VCaP (cell line): ENCODE measurements around the gene CD2AP.
A peak's percentile ranks its signal among the peaks of the same experiment; 100 is the strongest.
"Not testable (repeated sequence)": the region's sequence is repeated elsewhere in the genome, so short reads cannot be mapped to it uniquely, and the experiment has no call there.

Experiments used
- H3K27ac ChIP-seq: fragments of 450-650 bp; 2 replicates; pipeline ENCODE4 v1.5.1; 2017
- TF ChIP-seq, protein P1 (sequence below): fragments of 450-650 bp; conservative IDR thresholded peaks from 2 replicates; pipeline ENCODE4 v1.5.1; 2017; ENCODE audit warnings: mild to moderate bottlenecking, moderate library complexity

The CD2AP gene

DNA sequence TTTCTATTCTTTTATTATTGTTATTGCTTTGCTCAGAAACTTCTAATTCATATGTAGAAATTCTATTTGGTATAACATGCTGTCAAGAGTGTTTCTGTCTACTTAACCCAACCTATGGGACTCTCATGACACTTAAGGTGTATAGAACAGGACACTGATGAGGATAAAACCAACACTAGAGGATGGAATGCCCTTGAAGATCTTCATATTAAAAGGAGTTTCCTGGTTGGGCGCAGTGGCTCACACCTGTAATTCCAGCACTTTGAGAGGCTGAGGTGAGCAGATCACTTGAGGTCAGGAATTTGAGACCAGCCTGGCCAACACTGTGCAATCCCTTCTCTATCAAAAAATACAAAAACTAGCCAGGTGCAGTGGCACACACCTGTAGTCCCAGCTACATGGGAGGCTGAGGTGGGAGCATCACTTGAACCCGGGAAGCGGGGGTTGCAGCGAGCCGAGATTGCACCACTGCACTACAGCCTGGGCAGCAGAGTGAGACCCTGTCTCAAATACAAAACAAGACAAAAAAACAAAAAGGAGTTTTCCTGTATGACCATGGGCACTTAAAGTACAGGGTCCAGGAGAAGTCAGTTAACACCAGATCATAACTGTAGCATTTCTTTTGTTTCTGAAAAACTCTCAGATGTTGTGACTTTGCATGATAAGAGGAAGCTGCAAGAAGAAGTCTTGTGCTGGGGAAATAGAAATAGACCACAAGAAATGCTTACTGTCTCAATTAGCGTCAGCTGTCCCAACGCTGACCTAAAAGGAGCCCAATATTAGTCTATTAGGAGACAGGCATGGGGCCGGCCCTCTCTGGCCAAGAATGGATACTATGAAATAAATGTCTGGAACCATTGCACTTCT is 38.9 kb upstream of the CD2AP start:
- TF ChIP-seq, protein P1, sequence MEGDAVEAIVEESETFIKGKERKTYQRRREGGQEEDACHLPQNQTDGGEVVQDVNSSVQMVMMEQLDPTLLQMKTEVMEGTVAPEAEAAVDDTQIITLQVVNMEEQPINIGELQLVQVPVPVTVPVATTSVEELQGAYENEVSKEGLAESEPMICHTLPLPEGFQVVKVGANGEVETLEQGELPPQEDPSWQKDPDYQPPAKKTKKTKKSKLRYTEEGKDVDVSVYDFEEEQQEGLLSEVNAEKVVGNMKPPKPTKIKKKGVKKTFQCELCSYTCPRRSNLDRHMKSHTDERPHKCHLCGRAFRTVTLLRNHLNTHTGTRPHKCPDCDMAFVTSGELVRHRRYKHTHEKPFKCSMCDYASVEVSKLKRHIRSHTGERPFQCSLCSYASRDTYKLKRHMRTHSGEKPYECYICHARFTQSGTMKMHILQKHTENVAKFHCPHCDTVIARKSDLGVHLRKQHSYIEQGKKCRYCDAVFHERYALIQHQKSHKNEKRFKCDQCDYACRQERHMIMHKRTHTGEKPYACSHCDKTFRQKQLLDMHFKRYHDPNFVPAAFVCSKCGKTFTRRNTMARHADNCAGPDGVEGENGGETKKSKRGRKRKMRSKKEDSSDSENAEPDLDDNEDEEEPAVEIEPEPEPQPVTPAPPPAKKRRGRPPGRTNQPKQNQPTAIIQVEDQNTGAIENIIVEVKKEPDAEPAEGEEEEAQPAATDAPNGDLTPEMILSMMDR, result no peak
- H3K27ac ChIP-seq, result no peak overlapping the region

DNA sequence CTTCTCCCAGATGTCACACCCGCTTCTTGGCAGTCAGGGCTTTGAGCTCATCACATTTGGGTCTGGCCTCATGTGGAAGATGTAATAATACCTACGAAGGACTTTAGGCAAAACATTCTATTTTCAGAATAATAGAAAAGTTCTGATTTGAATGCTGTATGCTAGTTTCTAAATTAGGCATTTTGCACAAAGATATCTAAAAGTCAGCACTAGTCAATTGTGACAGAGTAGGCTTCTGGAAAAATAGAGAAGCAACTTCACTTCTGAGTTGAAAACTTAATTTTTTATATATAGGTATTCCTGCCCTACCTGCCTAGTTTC is 38.3 kb upstream of the CD2AP start:
- H3K27ac ChIP-seq, result no peak overlapping the region
- TF ChIP-seq, protein P1, result no peak

DNA sequence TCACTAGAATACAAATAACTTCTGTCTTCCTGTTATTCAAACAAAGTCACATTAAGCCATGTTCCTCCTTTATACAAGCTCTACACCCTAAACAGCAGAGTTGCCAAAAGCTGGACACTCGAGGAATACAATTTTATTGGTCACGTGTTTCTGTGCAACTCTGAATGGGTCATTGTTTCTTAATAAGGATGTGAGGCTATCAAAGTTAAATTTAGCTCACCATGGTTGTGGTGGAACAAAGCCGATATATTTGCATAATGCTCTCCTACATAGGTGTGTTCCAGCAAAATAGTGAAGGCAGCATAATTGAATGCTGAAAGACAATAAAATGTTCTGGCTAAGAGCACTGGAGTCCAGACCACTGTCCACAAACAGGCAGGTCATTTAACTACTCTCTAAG is 36.9 kb upstream of the CD2AP start:
- TF ChIP-seq, protein P1, result no peak
- peak overlapping the region; percentile 66 for H3K27ac ChIP-seq

DNA sequence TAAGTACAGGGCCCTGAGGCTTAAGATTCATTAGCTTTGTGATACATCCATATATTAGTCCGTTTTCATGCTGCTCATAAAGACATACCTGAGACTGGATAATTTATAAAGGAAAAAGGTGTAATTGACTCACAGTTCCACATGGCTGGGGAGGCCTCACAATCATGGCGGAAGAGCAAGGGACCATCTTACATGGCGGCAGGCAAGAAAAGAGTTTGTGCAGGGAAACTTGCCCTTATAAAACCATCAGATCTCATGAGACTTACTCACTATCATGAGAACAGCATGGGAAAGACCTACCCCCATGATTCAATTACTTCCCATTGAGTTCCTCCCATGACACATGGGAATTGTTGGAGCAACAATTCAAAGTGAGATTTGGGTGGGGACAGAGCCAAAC is 32.6 kb upstream of the CD2AP start:
- H3K27ac ChIP-seq, result not testable (repeated sequence)

DNA sequence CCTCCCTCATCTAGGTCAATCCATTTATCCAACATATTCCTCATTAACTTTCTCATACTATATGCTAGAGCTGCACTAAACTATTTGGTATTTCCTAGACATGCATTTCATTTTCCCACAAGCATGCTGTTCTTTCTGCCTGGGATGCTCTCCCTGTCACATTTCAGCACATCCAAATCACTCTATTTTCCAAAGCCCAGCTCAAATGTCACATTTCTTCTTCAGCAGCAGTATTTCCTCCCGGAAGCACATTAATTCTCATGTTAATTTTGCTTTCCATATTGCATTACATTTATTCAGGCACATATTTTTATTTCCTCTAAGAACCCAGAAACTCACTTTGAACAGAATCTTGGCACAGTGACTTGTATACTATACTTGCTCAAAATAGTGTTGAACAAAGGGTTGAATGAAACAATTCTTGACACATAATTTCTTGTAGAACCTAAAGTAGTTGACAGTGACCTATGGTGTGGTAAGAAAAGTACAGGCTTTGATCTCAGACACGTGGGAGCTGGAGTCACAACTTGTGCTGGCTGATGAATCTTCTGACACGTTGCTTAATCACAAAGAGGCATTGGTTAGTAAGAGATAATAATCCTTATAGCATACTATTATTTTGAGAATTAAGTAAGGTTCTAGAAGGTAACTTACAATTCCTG is 30.8 kb upstream of the CD2AP start:
- H3K27ac ChIP-seq, result no peak overlapping the region
- TF ChIP-seq, protein P1, result no peak

DNA sequence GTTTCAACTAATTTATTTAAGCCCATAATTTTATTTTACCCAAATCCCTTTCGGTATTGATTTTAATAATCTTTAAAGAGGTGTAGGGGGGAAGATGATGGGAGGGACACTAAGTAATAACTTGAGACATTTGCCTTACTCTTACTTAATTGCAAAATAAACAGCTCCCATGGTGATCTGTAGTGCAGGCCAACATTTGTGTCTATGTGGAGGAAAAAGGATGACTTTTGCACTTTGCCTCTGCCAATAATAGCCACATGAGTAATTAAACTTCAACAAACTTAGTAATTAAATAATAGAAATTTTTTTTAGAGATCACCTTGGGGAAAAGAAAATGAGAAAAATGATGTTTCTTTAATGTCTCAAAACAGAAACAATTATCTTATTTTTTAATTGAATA is 29.9 kb upstream of the CD2AP start:
- H3K27ac ChIP-seq, result no peak overlapping the region
- TF ChIP-seq, protein P1, result no peak

DNA sequence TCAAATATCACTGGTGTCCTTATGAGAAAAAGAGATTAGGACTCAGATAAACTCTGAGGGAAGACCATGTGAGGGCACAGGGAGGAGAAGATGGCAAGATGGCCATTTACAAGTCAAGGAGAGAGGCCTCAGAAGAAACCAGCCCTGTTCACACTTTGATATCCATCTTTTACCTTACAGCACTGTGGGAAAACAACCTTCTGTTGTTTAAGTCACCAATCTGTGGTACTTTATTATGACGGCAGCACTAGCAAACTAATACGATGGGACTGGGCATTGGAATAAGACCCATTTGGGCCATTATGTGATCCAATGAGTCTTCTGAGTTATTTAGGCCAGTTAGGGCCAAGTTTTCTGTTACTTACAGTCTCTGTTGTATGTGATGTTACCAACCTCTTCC is 26.4 kb upstream of the CD2AP start:
- TF ChIP-seq, protein P1, result no peak
- H3K27ac ChIP-seq, result no peak overlapping the region

DNA sequence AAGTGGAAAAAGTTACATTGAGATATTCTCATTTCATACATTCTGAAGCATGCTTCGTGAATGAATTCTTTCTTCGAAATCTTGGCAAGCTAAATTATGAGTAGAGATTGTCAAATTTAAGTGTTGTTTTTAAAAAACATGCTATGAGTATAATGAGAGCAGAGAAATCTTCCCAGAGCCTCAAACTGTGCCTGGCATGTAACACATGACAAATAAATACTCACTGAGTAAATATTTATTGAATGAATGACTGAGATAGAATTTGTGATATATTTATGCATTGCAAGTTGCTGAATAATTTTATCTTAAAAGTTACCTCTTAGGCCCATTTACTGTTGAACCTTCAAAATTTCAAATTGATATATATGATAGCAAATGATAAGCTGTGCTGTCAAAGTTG is 24.7 kb upstream of the CD2AP start:
- TF ChIP-seq, protein P1, result no peak
- H3K27ac ChIP-seq, result no peak overlapping the region
